ENCODE results near the gene DET1.
A peak's percentile ranks its signal among the peaks of the same experiment; 100 is the strongest.
"Not testable (repeated sequence)": the region's sequence is repeated elsewhere in the genome, so short reads cannot be mapped to it uniquely, and the experiment has no call there.

The DET1 gene

DNA sequence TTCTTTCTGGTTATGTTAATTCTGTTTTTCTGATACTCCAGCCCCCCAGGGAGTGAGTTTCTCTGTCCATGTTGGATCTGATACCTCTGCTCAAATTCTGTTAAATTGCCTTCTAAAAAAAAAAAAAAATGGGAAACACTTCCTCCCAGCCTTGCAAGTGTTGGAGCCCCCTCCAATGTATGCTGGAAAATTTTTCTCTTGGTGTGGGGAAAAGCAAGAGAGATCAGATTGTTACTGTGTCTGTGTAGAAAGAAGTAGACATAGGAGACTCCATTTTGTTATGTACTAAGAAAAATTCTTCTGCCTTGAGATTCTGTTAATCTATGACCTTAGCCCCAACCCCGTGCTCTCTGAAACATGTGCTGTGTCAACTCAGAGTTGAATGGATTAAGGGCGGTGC is 6.1 kb downstream of the DET1 start:
- DNase-seq (ENCODE audit: low spot score), result not testable (repeated sequence)

DNA sequence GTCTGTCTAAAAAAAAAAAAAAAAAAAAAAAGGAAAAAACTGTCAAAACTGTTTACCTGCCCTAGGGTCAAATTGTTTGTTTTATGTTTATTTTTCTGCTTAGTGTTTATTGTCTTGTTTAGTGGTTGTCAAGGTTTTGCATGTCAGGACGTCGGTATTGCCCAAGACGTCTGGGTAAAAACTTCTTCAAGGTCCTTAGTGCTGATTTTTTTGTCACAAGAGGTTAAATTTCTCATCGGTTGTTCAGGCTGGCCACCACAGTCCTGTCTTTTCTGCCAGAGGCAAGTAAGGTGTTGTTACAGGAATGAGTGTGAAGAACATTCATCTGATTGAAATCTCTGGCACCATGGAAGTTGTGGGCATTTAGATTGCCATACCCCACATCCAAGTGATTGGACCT is 7.0 kb downstream of the DET1 start:
- DNase-seq (ENCODE audit: low spot score), result no peak

- peak; percentile 19 for DNase-seq (ENCODE audit: low spot score)
These were observed 7.5 kb downstream of the DET1 start for GRCh38 chr15:88538972-88539371.

DNA sequence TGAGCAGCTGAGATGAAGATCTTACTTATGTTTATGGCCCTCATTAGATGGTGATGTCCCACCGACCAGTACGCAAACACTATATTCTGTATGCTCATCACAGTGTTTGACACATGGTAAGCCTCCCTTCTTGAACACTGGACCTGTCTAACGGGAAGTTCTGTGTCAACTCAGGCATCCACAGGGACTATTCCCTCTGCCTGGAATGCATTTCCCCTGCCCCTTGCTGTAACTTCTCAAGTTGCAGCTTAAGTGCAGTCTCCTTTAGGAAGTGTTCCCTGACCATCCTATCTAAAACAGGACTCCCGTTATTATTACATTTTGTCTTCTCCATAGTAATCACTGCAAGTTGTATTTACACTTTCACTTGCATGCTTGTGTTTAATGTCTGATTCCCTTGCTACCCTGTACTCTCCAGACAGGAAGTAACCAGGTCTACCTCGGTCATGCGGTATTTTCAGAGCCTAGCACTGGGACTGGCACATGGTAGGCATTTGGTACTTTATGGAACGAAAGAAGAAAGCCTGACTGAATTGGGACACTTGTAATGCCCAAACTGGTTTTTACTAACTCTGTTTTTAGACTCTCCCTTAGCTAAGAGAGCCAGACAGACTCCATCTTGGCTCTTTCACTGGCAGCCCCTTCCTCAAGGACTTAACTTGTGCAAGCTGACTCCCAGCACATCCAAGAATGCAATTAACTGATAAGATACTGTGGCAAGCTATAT is 8.7 kb downstream of the DET1 start:
- no peak for DNase-seq (ENCODE audit: low spot score)

- no peak for DNase-seq (ENCODE audit: low spot score)
These were observed 10.7 kb downstream of the DET1 start for GRCh38 chr15:88535607-88536313.

- DNase-seq (ENCODE audit: low spot score), result no peak
These were observed 11.4 kb downstream of the DET1 start for GRCh38 chr15:88535100-88535499.

- DNase-seq (ENCODE audit: low spot score), result no peak
These were observed 13.1 kb downstream of the DET1 start for GRCh38 chr15:88533376-88533775.

- DNase-seq (ENCODE audit: low spot score), result no peak
These were observed 17.4 kb downstream of the DET1 start for GRCh38 chr15:88529021-88529630.

- DNase-seq (ENCODE audit: low spot score), result no peak
These were observed 20.1 kb downstream of the DET1 start for GRCh38 chr15:88526247-88526879.

- no peak for DNase-seq (ENCODE audit: low spot score)
These were observed 21.1 kb downstream of the DET1 start for GRCh38 chr15:88525418-88525817.

GRCh38 chr15:88524094-88524493 is 22.4 kb downstream of the DET1 start:
- not testable (repeated sequence) for DNase-seq (ENCODE audit: low spot score)

DNA sequence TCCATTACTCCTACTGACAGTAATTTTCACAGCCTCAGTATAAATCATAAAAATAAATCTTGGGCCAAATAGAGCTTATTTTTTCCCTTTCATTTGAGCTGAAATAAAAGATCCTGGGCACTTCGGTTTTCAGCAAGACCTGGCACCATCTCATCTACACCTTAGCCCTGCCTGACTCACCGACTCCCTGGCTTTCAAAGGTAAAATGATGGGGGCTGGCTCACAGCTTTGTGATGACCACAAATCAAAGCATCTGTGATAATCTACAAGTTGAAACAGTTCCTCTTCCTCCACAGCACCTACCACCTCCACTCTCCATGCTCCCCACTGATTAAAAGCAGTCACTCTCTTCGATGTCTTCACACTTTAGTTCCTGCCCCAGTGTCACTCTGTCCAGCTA is 27.6 kb downstream of the DET1 start:
- no peak for DNase-seq (ENCODE audit: low spot score)

DNA sequence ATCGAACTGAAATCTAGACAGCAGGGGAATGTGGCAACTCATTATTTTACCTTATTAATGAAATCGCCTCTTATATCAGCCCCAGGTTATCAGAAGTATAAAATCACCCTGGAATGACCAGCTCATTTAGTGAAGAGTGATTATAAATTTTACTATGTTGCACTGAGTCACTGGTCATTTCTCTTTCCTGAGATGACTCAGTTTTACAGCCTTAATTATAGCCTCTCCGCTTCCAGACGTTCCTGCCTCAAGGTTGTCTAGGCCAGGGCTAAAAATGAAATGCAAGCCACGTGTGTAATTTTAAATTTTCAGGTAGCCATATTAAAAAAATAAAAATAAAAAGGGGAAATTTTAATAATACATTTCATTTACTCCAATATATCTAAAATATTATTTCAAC is 33.3 kb downstream of the DET1 start:
- no peak for DNase-seq (ENCODE audit: low spot score)

GRCh38 chr15:88512601-88513000 is 33.9 kb downstream of the DET1 start:
- DNase-seq (ENCODE audit: low spot score), result no peak

- DNase-seq (ENCODE audit: low spot score), result no peak
These were observed 34.4 kb downstream of the DET1 start for GRCh38 chr15:88512078-88512477.

GRCh38 chr15:88511161-88511560 is 35.3 kb downstream of the DET1 start:
- DNase-seq (ENCODE audit: low spot score), result no peak

- DNase-seq (ENCODE audit: low spot score), result no peak
These were observed 36.5 kb downstream of the DET1 start for GRCh38 chr15:88509964-88510363.

DNA sequence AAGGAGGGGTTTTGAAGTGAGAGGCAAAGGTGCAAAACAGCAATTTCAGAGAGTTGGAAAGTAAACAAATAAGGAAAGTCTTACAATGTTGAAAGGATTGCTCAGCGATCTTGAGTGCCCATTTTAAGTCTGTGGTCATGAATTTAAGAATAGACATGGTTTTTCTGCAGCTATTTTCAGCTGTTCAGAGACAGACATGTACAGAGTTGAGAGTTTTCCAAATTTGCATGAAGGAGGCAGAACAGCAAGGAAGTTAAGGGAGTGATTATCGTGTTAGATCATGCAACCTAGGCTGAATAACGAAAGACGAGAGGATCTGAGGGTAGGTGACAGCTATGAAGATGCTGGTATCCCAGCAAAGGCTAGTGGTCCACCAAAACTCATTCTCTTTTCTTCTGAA is 37.2 kb downstream of the DET1 start:
- DNase-seq (ENCODE audit: low spot score), result no peak

- no peak for DNase-seq (ENCODE audit: low spot score)
These were observed 39.9 kb downstream of the DET1 start for GRCh38 chr15:88506628-88507027.

GRCh38 chr15:88505721-88506120 is 40.8 kb downstream of the DET1 start:
- no peak for DNase-seq (ENCODE audit: low spot score)

GRCh38 chr15:88504445-88504844 is 42.0 kb downstream of the DET1 start:
- DNase-seq (ENCODE audit: low spot score), result no peak

DNA sequence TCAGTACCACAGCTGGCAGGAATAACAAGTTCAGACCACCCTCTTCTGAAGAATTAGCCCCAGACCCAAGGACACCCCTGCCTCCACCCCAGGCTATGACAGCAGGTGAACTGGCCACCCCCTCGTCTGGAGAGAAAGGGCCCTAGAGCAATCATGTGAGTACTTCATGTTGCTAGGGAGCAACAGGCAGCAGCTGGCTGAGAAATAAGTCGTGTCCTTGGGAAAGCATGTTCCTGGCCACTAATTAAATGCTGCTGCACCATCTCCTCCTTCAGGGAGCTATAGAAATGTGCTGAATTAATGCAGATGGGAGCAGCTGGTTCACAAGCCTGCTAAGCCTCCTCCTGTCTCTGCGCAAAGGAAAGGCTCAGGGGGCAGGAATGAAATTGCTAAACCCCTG is 47.5 kb downstream of the DET1 start:
- DNase-seq (ENCODE audit: low spot score), result no peak

All from globus pallidus (tissue), 1 donor.